ENCODE results near the gene SLC12A8.
"Not testable (repeated sequence)": the region's sequence is repeated elsewhere in the genome, so short reads cannot be mapped to it uniquely, and the experiment has no call there.

SLC12A8 gene

GRCh38 chr3:125110016-125110875 lies 102.3 kb downstream of the SLC12A8 start:
- no peak for DNase-seq (ENCODE audit: low spot score)

DNA sequence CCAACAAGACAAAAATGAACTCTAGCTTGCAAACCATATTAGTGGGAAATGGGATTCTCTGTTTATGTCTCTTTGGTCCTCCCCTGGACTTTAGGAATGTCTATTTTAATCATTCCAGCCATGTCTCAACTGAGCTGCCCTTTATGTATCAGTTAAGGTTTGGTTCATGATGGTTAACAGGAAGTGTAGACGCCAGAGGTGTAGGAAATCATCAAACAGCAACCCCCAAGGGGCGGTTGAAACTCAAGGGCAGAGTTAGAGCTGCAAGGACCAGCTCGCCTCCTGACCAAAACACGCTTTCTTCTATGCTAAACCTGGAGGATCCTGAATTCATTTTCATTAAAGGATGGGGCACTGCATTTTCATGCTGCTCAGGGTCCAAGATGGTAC lies 103.0 kb downstream of the SLC12A8 start:
- DNase-seq (ENCODE audit: low spot score) = no peak

- no peak for DNase-seq (ENCODE audit: low spot score)
Measured at GRCh38 chr3:125108833-125109535, 103.6 kb downstream of the SLC12A8 start.

DNA sequence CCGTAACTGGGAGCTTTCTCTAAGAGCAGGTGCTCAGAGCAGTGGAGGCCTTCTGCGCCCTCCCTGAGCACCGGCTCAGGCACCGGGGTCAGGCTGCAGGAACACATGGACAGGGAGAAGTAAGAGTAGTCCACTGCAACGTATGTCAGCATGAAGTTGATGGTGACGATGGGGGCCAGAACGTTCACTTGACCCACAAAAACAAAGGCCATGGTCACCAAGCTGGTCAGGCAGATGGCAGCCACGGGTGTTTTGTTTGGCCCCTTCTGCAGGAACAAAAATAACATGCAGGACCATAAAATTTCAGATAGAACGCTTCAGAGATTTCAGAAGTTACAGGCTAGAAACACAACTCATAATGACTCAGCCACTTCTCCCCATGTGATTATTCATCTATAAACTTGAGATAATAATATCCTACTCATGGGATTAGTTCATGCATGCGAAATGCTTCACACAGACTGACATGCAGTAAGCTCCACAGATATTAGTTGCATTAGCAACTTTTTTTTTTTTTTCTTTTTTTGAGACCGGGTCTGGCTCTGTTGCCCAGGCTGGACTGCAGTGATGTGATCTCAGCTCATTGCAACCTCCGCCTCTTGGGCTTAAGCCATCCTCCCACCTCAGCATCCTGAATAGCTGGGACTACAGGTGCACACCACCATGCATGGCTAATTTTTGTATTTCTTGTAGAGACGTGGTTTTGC lies 104.5 kb downstream of the SLC12A8 start:
- peak; percentile 63 for DNase-seq (ENCODE audit: low spot score)

- no peak for DNase-seq (ENCODE audit: low spot score)
Measured at GRCh38 chr3:125107363-125107762, 105.2 kb downstream of the SLC12A8 start.

DNA sequence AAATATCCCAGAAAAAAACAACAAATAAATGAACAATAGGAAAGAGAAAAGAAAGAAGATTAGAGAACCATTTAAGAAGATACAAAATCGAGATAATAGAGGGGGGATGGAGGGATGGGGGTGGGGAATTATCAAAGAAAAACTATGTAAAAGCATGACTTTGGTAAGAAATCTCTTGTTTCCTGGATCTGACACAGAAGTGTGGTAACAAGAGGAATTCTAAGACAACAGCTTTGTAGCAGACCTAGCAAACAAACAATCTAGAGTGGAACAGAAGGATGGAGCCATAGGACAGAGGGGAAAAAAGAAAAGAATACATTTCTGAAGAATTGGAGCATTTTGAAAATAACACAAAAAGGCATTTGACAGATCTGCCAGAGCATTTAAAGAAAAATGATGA lies 107.4 kb downstream of the SLC12A8 start:
- DNase-seq (ENCODE audit: low spot score) = no peak

- DNase-seq (ENCODE audit: low spot score) = no peak
Measured at GRCh38 chr3:125104639-125105038, 107.9 kb downstream of the SLC12A8 start.

DNA sequence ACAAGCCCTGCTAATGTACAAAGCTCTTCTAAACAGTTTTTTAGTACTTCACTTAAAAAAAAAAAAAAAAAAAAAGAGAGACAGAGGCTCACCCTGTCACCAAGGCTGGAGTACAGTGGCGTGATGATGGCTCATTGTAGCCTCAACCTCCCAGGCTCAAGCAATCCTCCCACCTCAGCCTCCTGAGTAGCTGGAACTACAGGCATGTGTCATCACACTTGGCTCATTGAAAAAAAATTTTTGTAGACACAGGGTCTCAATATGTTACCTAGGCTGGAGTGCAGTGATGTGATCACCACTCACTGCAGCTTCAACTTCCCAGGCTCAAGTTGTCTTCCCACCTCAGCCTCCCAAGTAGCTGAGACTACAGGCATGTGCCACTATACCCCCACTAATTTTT lies 109.1 kb downstream of the SLC12A8 start:
- no peak for DNase-seq (ENCODE audit: low spot score)

- no peak for DNase-seq (ENCODE audit: low spot score)
Measured at GRCh38 chr3:125102470-125102869, 110.1 kb downstream of the SLC12A8 start.

GRCh38 chr3:125098611-125099291 lies 113.8 kb downstream of the SLC12A8 start:
- no peak for DNase-seq (ENCODE audit: low spot score)

- DNase-seq (ENCODE audit: low spot score) = no peak
Measured at GRCh38 chr3:125090649-125091048, 121.9 kb downstream of the SLC12A8 start.

GRCh38 chr3:125087768-125088391 lies 124.7 kb downstream of the SLC12A8 start:
- no peak for DNase-seq (ENCODE audit: low spot score)

DNA sequence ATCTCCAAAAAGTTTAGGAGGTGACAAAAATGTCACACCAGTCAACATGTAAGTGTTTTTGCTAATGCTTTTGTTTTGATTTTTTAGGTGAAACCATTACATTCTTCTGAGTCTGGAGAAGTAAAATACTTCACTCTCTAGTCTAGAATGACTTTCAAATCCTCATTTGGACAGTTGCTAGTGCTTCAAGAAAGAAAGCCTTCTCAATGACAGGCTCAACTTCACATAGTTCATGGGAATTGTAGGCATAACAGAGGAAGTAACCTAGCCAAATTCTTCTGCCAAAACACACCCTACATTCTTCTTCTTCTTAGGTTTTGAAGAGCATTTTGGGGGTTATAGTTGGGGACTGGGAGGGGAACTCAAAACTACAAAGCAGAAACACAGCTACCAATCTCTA lies 127.4 kb downstream of the SLC12A8 start:
- no peak for DNase-seq (ENCODE audit: low spot score)

- DNase-seq (ENCODE audit: low spot score) = no peak
Measured at GRCh38 chr3:125083776-125084175, 128.8 kb downstream of the SLC12A8 start.

GRCh38 chr3:125082339-125082738 lies 130.2 kb downstream of the SLC12A8 start:
- not testable (repeated sequence) for DNase-seq (ENCODE audit: low spot score)

GRCh38 chr3:125080077-125080476 lies 132.5 kb downstream of the SLC12A8 start:
- no peak for DNase-seq (ENCODE audit: low spot score)

- no peak for DNase-seq (ENCODE audit: low spot score)
Measured at GRCh38 chr3:125079675-125080045, 132.9 kb downstream of the SLC12A8 start.

- no peak for DNase-seq (ENCODE audit: low spot score)
Measured at GRCh38 chr3:125078951-125079674, 133.4 kb downstream of the SLC12A8 start.

- DNase-seq (ENCODE audit: low spot score) = peak; percentile 41
Measured at GRCh38 chr3:125077864-125078263, 134.7 kb downstream of the SLC12A8 start.

DNA sequence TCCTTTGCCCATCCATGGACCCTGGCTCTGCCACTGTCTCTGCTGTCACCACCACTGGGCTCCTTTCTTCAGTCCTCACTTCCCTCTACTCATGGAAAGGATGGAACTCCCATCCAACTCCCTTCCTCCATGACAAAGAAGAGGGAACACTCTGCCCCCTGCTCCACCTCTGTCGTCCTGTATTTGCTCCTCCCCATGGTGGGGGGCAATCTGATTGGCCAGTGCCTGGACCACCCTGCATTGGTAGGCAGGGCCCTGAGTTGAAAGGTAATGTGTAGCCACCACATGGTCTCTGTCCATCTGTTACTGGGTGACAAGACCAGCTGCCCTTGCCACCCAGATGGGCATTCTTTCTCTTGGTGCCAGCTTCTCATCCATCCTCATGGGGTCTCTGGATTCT lies 136.1 kb downstream of the SLC12A8 start:
- no peak for DNase-seq (ENCODE audit: low spot score)

DNA sequence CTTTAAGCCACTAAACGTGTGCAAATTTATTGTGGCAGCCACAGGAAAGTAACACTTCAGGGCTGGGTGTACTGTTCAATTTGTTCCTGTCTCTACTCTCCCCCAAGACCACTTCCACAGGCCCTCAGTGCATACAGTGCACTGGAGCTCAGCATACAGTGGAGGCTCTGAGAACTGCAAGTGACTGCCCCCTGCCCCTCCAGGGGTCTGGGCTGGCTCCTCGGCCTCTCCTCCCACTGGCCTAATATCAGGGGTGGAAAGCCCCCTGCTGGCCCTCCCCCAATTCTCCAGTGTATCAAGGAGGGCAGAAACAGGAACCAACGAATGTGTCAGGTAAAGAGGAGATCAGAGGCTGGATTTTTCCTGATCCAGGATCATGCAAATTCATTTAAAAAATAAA lies 136.8 kb downstream of the SLC12A8 start:
- no peak for DNase-seq (ENCODE audit: low spot score)
